ENCODE measurements around the gene CAMK2N2. TPM values are rescaled to one million over a fixed set of nuclear protein-coding genes. Genes with fewer than 3 reads are reported as not detected.

The CAMK2N2 gene
- total and polyA plus RNA-seq, 9 of the 15 experiments (the other 6 are each of a cell fraction or from before 2014, with no cell fraction given): 0.08 to 0.22 (median 0.11) TPM; not detected in 5

DNA sequence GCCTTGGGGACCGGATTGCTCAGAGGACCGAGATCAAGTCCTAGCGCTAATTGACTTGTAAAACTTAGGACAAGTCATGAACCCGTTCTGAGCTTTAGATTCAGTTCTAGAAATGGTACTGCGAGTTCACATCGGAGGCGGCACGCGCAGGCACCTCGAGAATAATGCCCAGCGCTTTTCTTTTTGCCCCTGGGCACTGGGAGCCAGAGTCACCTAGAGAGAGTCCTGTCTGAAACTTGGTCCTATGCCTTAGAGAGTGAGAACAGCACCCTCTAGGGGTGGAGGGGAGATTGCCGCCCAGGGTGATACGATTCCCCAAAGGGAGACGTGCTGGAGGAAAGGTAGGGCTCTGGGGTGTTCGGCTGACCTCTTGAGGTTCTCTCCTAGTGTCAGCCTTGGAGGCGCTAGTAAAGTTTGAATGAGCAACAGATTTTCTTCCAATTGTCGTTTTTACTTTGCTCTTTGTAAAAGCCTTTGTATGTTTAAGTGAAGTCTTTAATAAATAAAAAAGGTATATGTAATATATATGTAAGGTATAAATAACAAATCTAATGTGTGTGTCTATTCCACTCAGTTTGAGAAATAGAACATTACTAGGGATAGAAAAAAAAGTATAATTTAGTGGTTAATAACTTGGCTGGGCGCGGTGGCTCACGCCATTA, 11.1 kb downstream of the CAMK2N2 start (continued):
- TF ChIP-seq, protein P1, sequence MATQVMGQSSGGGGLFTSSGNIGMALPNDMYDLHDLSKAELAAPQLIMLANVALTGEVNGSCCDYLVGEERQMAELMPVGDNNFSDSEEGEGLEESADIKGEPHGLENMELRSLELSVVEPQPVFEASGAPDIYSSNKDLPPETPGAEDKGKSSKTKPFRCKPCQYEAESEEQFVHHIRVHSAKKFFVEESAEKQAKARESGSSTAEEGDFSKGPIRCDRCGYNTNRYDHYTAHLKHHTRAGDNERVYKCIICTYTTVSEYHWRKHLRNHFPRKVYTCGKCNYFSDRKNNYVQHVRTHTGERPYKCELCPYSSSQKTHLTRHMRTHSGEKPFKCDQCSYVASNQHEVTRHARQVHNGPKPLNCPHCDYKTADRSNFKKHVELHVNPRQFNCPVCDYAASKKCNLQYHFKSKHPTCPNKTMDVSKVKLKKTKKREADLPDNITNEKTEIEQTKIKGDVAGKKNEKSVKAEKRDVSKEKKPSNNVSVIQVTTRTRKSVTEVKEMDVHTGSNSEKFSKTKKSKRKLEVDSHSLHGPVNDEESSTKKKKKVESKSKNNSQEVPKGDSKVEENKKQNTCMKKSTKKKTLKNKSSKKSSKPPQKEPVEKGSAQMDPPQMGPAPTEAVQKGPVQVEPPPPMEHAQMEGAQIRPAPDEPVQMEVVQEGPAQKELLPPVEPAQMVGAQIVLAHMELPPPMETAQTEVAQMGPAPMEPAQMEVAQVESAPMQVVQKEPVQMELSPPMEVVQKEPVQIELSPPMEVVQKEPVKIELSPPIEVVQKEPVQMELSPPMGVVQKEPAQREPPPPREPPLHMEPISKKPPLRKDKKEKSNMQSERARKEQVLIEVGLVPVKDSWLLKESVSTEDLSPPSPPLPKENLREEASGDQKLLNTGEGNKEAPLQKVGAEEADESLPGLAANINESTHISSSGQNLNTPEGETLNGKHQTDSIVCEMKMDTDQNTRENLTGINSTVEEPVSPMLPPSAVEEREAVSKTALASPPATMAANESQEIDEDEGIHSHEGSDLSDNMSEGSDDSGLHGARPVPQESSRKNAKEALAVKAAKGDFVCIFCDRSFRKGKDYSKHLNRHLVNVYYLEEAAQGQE (IDR thresholded peaks at IDR 0.05; ENCODE audit: borderline replicate concordance): peak; percentile 54
- TF ChIP-seq, protein P1 (CRISPR knock-in tag; IDR thresholded peaks at IDR 0.05; ENCODE audit: low read depth): no peak
- TF ChIP-seq, protein P2, sequence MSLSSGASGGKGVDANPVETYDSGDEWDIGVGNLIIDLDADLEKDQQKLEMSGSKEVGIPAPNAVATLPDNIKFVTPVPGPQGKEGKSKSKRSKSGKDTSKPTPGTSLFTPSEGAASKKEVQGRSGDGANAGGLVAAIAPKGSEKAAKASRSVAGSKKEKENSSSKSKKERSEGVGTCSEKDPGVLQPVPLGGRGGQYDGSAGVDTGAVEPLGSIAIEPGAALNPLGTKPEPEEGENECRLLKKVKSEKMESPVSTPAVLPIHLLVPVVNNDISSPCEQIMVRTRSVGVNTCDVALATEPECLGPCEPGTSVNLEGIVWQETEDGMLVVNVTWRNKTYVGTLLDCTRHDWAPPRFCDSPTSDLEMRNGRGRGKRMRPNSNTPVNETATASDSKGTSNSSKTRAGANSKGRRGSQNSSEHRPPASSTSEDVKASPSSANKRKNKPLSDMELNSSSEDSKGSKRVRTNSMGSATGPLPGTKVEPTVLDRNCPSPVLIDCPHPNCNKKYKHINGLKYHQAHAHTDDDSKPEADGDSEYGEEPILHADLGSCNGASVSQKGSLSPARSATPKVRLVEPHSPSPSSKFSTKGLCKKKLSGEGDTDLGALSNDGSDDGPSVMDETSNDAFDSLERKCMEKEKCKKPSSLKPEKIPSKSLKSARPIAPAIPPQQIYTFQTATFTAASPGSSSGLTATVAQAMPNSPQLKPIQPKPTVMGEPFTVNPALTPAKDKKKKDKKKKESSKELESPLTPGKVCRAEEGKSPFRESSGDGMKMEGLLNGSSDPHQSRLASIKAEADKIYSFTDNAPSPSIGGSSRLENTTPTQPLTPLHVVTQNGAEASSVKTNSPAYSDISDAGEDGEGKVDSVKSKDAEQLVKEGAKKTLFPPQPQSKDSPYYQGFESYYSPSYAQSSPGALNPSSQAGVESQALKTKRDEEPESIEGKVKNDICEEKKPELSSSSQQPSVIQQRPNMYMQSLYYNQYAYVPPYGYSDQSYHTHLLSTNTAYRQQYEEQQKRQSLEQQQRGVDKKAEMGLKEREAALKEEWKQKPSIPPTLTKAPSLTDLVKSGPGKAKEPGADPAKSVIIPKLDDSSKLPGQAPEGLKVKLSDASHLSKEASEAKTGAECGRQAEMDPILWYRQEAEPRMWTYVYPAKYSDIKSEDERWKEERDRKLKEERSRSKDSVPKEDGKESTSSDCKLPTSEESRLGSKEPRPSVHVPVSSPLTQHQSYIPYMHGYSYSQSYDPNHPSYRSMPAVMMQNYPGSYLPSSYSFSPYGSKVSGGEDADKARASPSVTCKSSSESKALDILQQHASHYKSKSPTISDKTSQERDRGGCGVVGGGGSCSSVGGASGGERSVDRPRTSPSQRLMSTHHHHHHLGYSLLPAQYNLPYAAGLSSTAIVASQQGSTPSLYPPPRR (CRISPR knock-in tag; IDR thresholded peaks at IDR 0.05; ENCODE audit: borderline replicate concordance): no peak
- TF ChIP-seq ZNF274 (IDR thresholded peaks at IDR 0.05; ENCODE audit: borderline replicate concordance, low read depth, low read length) (no peak), CREM (IDR thresholded peaks at IDR 0.05; ENCODE audit: low read depth) (peak; percentile 60), YBX1 (IDR thresholded peaks at IDR 0.05) (no peak)
- TF ChIP-seq, protein P3, sequence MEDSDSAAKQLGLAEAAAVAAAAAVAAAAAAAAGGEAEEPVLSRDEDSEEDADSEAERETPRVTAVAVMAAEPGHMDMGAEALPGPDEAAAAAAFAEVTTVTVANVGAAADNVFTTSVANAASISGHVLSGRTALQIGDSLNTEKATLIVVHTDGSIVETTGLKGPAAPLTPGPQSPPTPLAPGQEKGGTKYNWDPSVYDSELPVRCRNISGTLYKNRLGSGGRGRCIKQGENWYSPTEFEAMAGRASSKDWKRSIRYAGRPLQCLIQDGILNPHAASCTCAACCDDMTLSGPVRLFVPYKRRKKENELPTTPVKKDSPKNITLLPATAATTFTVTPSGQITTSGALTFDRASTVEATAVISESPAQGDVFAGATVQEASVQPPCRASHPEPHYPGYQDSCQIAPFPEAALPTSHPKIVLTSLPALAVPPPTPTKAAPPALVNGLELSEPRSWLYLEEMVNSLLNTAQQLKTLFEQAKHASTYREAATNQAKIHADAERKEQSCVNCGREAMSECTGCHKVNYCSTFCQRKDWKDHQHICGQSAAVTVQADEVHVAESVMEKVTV (CRISPR knock-in tag; IDR thresholded peaks at IDR 0.05): peak; percentile 61
- TF ChIP-seq, protein P4, sequence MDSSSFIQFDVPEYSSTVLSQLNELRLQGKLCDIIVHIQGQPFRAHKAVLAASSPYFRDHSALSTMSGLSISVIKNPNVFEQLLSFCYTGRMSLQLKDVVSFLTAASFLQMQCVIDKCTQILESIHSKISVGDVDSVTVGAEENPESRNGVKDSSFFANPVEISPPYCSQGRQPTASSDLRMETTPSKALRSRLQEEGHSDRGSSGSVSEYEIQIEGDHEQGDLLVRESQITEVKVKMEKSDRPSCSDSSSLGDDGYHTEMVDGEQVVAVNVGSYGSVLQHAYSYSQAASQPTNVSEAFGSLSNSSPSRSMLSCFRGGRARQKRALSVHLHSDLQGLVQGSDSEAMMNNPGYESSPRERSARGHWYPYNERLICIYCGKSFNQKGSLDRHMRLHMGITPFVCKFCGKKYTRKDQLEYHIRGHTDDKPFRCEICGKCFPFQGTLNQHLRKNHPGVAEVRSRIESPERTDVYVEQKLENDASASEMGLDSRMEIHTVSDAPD (CRISPR knock-in tag; IDR thresholded peaks at IDR 0.05): no peak
- TF ChIP-seq, protein P5, sequence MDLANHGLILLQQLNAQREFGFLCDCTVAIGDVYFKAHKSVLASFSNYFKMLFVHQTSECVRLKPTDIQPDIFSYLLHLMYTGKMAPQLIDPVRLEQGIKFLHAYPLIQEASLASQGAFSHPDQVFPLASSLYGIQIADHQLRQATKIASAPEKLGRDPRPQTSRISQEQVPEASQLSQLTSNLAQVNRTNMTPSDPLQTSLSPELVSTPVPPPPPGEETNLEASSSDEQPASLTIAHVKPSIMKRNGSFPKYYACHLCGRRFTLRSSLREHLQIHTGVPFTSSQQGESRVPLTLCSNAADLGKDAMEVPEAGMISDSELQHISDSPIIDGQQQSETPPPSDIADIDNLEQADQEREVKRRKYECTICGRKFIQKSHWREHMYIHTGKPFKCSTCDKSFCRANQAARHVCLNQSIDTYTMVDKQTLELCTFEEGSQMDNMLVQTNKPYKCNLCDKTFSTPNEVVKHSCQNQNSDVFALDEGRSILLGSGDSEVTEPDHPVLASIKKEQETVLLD (IDR thresholded peaks at IDR 0.05): 0 out of 2 replicates have a peak, but pooled peaks have one; percentile 14

Data from K562 (cell line).